Muscle of leg (tissue), 16 donors: ENCODE data around the gene KDSR. TPM values are rescaled to one million over a fixed set of nuclear protein-coding genes. Genes with fewer than 3 reads are reported as not detected.

Source experiments
- DNase-seq: peaks from one replicate; pipeline ENCODE4 v3.0.0; 2013
- H3K27ac ChIP-seq: one replicate; pipeline ENCODE4 v1.5.1; 2013; ENCODE audit warnings: mild to moderate bottlenecking, low read length, control low read depth
- H3K27me3 ChIP-seq: one replicate; pipeline ENCODE4 v1.6.1; 2013; ENCODE audit warnings: low read length; ENCODE audit not compliant: control insufficient read depth, insufficient read depth
- H3K36me3 ChIP-seq: one replicate; pipeline ENCODE4 v1.6.1; 2013; ENCODE audit warnings: low read length; ENCODE audit not compliant: control insufficient read depth, insufficient read depth
- H3K4me1 ChIP-seq: one replicate; pipeline ENCODE4 v1.6.1; 2013; ENCODE audit warnings: low read length; ENCODE audit not compliant: control insufficient read depth, insufficient read depth
- H3K4me3 ChIP-seq: one replicate; pipeline ENCODE4 v1.5.1; 2013; ENCODE audit warnings: low read length, control low read depth
- H3K9me3 ChIP-seq: replicated peaks from 2 replicates; pipeline ENCODE4 v1.6.1; 2013; ENCODE audit warnings: low read depth, low read length; ENCODE audit not compliant: control insufficient read depth
- WGBS: methylation state at CpG from one replicate; pipeline ENCODE4 v1.1.5; 2013; ENCODE audit warnings: missing lambda C conversion rate; ENCODE audit not compliant: insufficient coverage; 5-methylcytosine and 5-hydroxymethylcytosine counted together
- long read RNA-seq, 11 donors: transcript quantifications; one replicate each; lab custom pipeline, GENCODE V29; 2026
- polyA plus RNA-seq, 8 donors: library from polyadenylated mRNA; unstranded; fragments of 120-200 nt; gene quantifications; one replicate each; pipeline versions ENCODE4 v1.2.1 to v1.2.3, GENCODE V29; 2013; ENCODE audit warnings: inconsistent platforms in 1 of 8, low replicate concordance in 1 of 8; ENCODE audit not compliant: insufficient read length in 8 of 8, insufficient read depth in 1 of 8
- total RNA-seq: library from RNA; stranded (reverse); fragments of 120-200 nt; gene quantifications from one replicate; pipeline ENCODE4 v1.2.4, GENCODE V29; 2013

The KDSR gene
- total RNA-seq (13.9 TPM), polyA plus RNA-seq (10 to 100 TPM; 18.8 to 34.7 (median 24.7) TPM)
- long read RNA-seq, donor 1, full-length matches to known transcripts = 1 of 1 reads
- long read RNA-seq, donor 1, partial matches to known transcripts = 0 of 1 reads
- long read RNA-seq, donor 1, other reads (novel, unspliced or antisense) = 0 of 1 reads
- long read RNA-seq, donor 2, partial matches to known transcripts = 0 of 6 reads
- long read RNA-seq, donor 2, other reads (novel, unspliced or antisense) = 6 of 6 reads
- long read RNA-seq, donor 3, full-length matches to known transcripts = 4 of 4 reads
- long read RNA-seq, donor 3, partial matches to known transcripts = 0 of 4 reads
- long read RNA-seq, donor 3, other reads (novel, unspliced or antisense) = 0 of 4 reads
- long read RNA-seq, donor 4, full-length matches to known transcripts = 6 of 6 reads
- long read RNA-seq, donor 4, partial matches to known transcripts = 0 of 6 reads
- long read RNA-seq, donor 4, other reads (novel, unspliced or antisense) = 0 of 6 reads
- long read RNA-seq, donor 5, full-length matches to known transcripts = 12 of 27 reads
- long read RNA-seq, donor 5, partial matches to known transcripts = 0 of 27 reads
- long read RNA-seq, donor 5, other reads (novel, unspliced or antisense) = 15 of 27 reads
- long read RNA-seq, donor 6, full-length matches to known transcripts = 3 of 21 reads
- long read RNA-seq, donor 6, partial matches to known transcripts = 0 of 21 reads
- long read RNA-seq, donor 6, other reads (novel, unspliced or antisense) = 18 of 21 reads
- long read RNA-seq, donor 7, full-length matches to known transcripts = 2 of 15 reads
- long read RNA-seq, donor 7, partial matches to known transcripts = 0 of 15 reads
- long read RNA-seq, donor 7, other reads (novel, unspliced or antisense) = 13 of 15 reads
- long read RNA-seq, donor 8, full-length matches to known transcripts = 6 of 6 reads
- long read RNA-seq, donor 8, partial matches to known transcripts = 0 of 6 reads
- long read RNA-seq, donor 8, other reads (novel, unspliced or antisense) = 0 of 6 reads
- long read RNA-seq, donor 9, full-length matches to known transcripts = 6 of 6 reads
- long read RNA-seq, donor 9, partial matches to known transcripts = 0 of 6 reads
- long read RNA-seq, donor 9, other reads (novel, unspliced or antisense) = 0 of 6 reads
- long read RNA-seq, donor 10, full-length matches to known transcripts = 12 of 27 reads
- long read RNA-seq, donor 10, partial matches to known transcripts = 15 of 27 reads
- long read RNA-seq, donor 10, other reads (novel, unspliced or antisense) = 0 of 27 reads
- long read RNA-seq, donor 11, full-length matches to known transcripts = 10 of 10 reads
- long read RNA-seq, donor 11, partial matches to known transcripts = 0 of 10 reads
- long read RNA-seq, donor 11, other reads (novel, unspliced or antisense) = 0 of 10 reads

DNA sequence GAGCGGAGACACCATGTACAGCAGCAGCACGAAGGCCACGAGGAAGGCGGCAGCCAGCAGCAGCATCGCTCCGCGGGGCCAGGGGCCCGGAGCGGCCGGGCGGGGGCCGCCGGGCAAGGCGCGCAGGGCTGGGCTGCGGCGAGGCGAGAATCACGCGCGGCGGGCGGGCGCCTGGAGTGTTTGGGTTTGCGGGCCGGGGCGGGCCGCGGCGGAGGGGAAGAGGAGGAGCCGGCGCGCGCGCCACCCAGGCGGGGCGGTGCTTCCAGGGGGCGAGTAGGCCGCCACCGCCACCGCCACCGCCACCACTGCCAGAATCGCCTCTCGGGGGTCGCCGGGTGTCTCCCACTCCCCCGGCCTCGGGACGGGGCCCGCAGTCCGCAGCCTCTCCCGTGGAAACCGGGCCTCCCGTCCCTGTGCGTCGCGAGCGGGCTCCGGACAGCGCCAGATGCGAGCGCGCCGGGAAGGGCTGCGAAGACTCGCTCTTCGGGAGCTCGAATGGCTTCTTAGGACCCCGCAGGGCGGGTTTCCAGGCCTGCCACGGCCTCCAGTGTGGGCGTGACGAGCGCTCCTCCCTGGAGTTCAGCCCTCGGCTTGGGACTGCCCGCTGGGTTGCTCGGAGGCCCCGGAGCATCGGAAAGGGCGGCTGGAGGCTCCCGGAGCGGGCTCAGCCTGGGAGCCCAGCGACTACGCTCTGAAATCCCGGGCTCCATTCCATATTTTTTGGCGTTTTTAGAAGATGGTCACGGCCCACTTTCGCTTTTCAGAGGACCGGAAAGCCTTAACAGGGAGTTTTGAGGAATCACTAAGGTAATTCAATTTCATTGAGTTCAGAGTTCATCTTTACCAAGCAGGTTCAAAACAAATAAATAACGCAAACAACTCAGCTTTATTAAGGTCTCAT, at the start of gene KDSR:
Gene KDSR, minus strand, starts transcription at position 154 of the 901 bp plus-strand sequence. Its CDS starts 88 bp downstream, at position 66.
- DNase-seq = peak; percentile 99
- H3K4me3 ChIP-seq = peak within 1 kb of the TSS; percentile 86
- WGBS = under 1% methylated on average over 80 of the region's 90 CpGs
- H3K9me3 ChIP-seq = no peaks in the 10 kb centered on the region
- no peaks in the 10 kb centered on the region for H3K27me3 ChIP-seq
- H3K4me1 ChIP-seq = peaks cover 10% of the 10 kb centered on the region
- peaks cover 6% of the 10 kb centered on the region for H3K36me3 ChIP-seq
- peak within 1 kb of the TSS; percentile 96 for H3K27ac ChIP-seq

DNA sequence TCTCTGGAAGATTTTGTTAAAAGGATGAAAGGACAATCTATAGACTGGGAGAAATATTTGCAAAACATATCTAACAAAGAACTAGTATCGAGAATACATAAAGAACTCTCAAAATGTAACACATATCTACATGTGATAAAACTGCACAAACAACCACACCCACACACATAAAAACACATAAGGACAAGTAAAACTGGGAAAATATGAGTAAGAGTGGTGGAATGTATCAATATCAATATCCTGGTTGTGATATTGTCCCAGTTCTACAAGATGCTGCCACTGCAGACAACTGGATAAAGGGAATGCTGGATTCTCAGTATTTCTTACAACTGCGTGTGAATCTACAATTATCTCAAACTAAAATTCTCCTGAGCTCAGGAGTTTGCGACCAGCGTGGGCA, 45.9 kb upstream of the KDSR start:
- H3K9me3 ChIP-seq = no peaks in the 10 kb centered on the region
- no peaks in the 10 kb centered on the region for H3K4me1 ChIP-seq
- H3K27me3 ChIP-seq = no peaks in the 10 kb centered on the region
- 100% methylated on average over 1 of the region's 4 CpGs for WGBS
- peaks cover 52% of the 10 kb centered on the region for H3K36me3 ChIP-seq
- DNase-seq = no peak
- no peak overlapping the region for H3K27ac ChIP-seq
- no peak overlapping the region for H3K4me3 ChIP-seq

GRCh38 chr18:63410792-63411191, 43.8 kb upstream of the KDSR start:
- WGBS = 100% methylated on average over 1 of the region's 4 CpGs
- DNase-seq = no peak
- Histone ChIP-seq H3K27ac (no peak overlapping the region), H3K27me3 (no peaks in the 10 kb centered on the region), H3K4me3 (no peak overlapping the region), H3K4me1 (no peaks in the 10 kb centered on the region), H3K36me3 (peaks cover 56% of the 10 kb centered on the region), H3K9me3 (no peaks in the 10 kb centered on the region)

DNA sequence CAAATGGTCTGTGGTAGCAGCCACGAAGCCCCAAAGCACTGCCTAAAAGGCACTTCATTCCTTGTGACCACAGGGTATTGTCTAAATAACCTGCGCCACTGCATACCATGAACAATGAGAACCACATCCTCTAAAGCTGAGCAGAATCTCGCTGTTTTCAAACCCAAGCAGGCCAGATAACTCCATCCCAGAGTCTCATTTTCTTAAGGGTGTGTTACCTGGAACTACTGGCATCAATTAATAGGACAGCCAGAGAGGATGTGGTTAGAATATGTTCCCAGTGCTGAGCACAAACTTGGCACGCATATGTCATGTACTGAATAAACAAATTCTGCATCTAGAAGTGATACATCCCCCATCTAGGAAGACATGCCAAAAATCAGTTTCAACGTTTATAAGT, 42.3 kb upstream of the KDSR start:
- WGBS = 100% methylated on average over 1 of the region's 5 CpGs
- H3K36me3 ChIP-seq = peaks cover 44% of the 10 kb centered on the region
- no peaks in the 10 kb centered on the region for H3K27me3 ChIP-seq
- H3K4me3 ChIP-seq = no peak overlapping the region
- no peaks in the 10 kb centered on the region for H3K4me1 ChIP-seq
- no peaks in the 10 kb centered on the region for H3K9me3 ChIP-seq
- no peak for DNase-seq
- H3K27ac ChIP-seq = no peak overlapping the region

- no peak overlapping the region for H3K4me3 ChIP-seq
Observed at GRCh38 chr18:63407734-63408133, 40.7 kb upstream of the KDSR start.

DNA sequence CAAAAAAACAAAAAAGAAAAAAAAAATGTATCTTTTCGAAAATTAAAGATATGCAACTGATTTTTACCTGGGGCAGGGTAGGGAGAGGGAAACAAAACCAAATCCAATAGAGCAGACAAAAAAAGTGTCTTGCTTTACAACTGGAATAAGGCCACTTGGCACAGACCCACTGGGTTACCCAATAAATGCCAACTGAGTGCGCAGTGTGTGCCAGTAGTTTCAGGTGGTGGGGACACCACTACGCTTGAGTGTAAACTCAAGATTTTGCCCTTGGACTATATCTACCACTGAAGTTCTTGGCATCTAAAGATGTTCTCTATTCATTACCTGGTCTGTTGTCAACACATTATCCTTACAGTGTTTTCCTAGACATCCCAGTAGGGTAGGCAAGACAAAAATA, 39.0 kb upstream of the KDSR start:
- H3K36me3 ChIP-seq = peaks cover 53% of the 10 kb centered on the region
- DNase-seq = no peak
- H3K4me3 ChIP-seq = no peak overlapping the region
- no peaks in the 10 kb centered on the region for H3K27me3 ChIP-seq
- no peak overlapping the region for H3K27ac ChIP-seq
- H3K4me1 ChIP-seq = no peaks in the 10 kb centered on the region
- no peaks in the 10 kb centered on the region for H3K9me3 ChIP-seq
- 94% methylated on average over 2 of the region's 3 CpGs for WGBS

More at GRCh38 chr18:63407734-63408133, 40.7 kb upstream of the KDSR start:
- Histone ChIP-seq H3K27me3 (no peaks in the 10 kb centered on the region), H3K4me1 (no peaks in the 10 kb centered on the region), H3K27ac (no peak overlapping the region), H3K9me3 (no peaks in the 10 kb centered on the region), H3K36me3 (peaks cover 45% of the 10 kb centered on the region)
- no CpG with 5 or more reads among the region's 1 CpG for WGBS
- DNase-seq = no peak

DNA sequence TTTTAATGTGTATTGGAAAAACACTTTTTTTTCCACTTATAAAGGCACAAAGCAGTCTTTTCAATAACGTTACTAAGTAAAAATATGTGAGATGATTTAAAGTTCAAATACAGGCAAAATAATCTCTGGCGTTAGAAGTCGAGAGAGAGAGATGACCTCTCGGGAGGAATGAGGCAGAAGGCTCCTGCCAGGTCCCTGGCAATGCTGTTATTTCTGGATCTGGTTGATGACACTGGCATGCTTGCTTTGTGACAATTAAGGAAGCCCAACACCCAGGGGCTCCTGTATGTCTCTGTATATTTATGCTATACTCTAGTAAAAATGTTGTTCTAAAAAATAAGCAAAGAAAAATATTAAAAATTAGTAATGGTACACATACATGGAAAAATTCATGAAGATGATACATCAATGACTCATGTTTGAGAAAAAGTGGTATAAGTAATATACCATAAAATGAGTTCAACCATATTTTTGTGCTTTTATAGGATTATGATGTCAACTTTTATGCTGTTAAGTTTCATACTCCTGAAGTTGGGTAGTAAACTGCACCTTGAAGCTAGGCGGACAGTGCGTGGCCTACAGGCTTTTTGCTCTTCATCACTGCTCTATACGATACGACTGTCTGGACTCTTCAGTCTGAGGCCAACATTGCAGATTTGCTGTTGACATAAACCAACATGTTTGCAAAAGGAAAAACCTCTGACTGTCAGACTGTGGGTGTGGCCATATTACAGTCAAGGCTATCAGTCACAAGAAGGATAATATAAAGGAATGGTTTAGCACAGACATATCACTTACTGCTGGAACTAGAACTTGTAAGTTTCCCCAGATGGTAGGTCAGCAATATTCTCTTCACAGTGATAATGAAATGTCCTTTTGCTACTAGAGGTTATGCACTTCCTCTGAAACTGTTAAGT, 35.5 kb upstream of the KDSR start:
- WGBS = 92% methylated on average over 6 of the region's 8 CpGs
- H3K27ac ChIP-seq = no peak overlapping the region
- peaks cover 37% of the 10 kb centered on the region for H3K36me3 ChIP-seq
- H3K27me3 ChIP-seq = no peaks in the 10 kb centered on the region
- no peak overlapping the region for H3K4me3 ChIP-seq
- DNase-seq = no peak
- H3K9me3 ChIP-seq = no peaks in the 10 kb centered on the region
- no peaks in the 10 kb centered on the region for H3K4me1 ChIP-seq

GRCh38 chr18:63399300-63399699, 32.3 kb upstream of the KDSR start:
- H3K27ac ChIP-seq = no peak overlapping the region
- no peak overlapping the region for H3K4me3 ChIP-seq
- no CpG with 5 or more reads among the region's 3 CpGs for WGBS
- H3K27me3 ChIP-seq = no peaks in the 10 kb centered on the region
- H3K36me3 ChIP-seq = peaks cover 47% of the 10 kb centered on the region
- no peaks in the 10 kb centered on the region for H3K9me3 ChIP-seq
- DNase-seq = no peak
- no peaks in the 10 kb centered on the region for H3K4me1 ChIP-seq
